ENCODE results near the gene GNA12. TPM values are rescaled to one million over a fixed set of nuclear protein-coding genes. Genes with fewer than 3 reads are reported as not detected.
A peak's percentile ranks its signal among the peaks of the same experiment; 100 is the strongest.

GNA12 gene
- 10 to 100 TPM; 14.4 to 18.6 TPM for total RNA-seq

- DNase-seq: peak; percentile 99
- Mint-ChIP-seq H3K4me1 (peaks cover 30% of the 10 kb centered on the region), H3K36me3 (peaks cover 6% of the 10 kb centered on the region), H3K4me3 (peak within 1 kb of the TSS; percentile 76), H3K27ac (peak within 1 kb of the TSS; percentile 75), H3K27me3 (no peaks in the 10 kb centered on the region), H3K9me3 (ENCODE audit: low read depth) (no peaks in the 10 kb centered on the region)
- peak; percentile 97 for ATAC-seq
- CTCF ChIA-PET: interaction anchor here (0.9 to 1.0 kb wide), 4 partner anchors 11 to 285 kb away, joined by 3 read pairs; no protein-coding TSS in a partner anchor
Observed at GRCh38 chr7:2844153-2845033, at the start of gene GNA12. Gene GNA12, minus strand, starts transcription at chr7:2844308. Its CDS starts 147 bp downstream, at chr7:2844161.

DNA sequence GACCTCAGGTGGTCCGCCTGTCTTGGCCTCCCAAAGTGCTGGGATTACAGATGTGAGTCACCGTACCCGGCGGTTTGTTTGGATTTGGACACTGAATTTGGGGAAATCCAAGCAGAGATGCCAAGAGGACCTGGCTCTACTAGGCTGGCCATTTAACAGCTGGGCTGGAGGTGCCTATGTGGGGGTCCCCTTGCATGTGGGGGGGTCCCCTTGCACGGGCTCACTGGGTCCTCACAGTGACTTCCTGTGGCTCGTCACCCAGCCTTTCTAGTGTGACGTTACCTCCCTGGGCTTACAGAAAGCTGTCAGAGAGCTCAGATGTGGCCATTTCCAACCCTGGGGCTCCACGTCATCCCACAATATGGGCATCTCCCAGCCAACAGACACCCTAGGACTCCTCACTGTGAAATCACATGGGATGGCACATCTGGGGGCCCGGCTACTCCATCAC, 49.3 kb upstream of the GNA12 start:
- DNase-seq (peak; percentile 72), ATAC-seq (peak; percentile 67)
- Mint-ChIP-seq H3K36me3 (no peaks in the 10 kb centered on the region), H3K4me1 (peaks cover 22% of the 10 kb centered on the region), H3K27ac (peak overlapping the region; percentile 94), H3K9me3 (ENCODE audit: low read depth) (no peaks in the 10 kb centered on the region), H3K4me3 (peak overlapping the region; percentile 86), H3K27me3 (no peaks in the 10 kb centered on the region)
- CTCF ChIA-PET: interaction anchor here (1.0 to 3.8 kb wide), 13 partner anchors 9 to 261 kb away, joined by 3 to 25 read pairs (median 5); no protein-coding TSS in a partner anchor

DNA sequence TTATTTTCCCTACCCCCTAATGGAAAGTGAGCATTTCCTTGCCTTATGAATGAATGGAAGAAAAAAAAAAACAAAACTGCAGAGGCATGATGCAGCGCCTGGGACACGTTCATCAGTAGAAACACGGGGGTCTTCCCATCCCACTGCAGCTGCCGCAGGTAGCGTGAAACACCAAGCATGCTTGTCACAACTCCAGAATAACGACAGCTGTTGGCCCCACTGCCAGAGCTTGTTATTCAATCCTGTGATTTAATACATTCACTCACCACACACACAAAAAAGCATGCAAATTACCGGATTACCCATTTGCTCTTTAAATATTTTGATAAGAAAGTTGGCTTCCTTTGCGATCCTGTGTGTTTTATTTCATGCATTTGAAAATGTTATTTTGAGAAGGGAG, 48.4 kb upstream of the GNA12 start:
- Mint-ChIP-seq H3K27me3 (no peaks in the 10 kb centered on the region), H3K9me3 (ENCODE audit: low read depth) (no peaks in the 10 kb centered on the region), H3K27ac (peak overlapping the region; percentile 67), H3K36me3 (no peaks in the 10 kb centered on the region), H3K4me3 (no peak overlapping the region), H3K4me1 (peaks cover 22% of the 10 kb centered on the region)
- DNase-seq (no peak), ATAC-seq (no peak)
- CTCF ChIA-PET: interaction anchor here (1.3 to 3.8 kb wide), 3 partner anchors 27 to 200 kb away, joined by 5 to 25 read pairs (median 10); no protein-coding TSS in a partner anchor

DNA sequence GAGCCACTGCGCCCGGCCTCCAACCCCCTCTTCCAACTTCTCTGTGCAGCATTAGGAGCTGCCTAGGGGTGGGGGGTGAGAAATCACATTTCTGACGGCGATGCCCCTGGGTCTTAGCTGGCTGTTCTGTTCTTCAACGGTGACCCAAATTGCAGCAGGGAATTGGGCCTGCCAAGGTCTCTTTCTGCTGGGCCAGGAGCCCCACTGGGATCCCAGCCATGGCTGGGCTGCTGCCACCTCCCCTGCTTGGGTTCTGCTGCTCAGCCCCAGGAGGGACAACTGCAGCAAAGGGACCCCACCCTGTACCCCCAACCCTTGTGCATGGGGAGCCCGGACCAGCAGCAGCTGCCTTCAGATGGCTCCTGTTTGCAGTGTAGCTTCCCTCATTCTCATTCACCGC, 43.7 kb upstream of the GNA12 start:
- Mint-ChIP-seq H3K4me3 (no peak overlapping the region), H3K4me1 (peaks cover 5% of the 10 kb centered on the region), H3K27me3 (peaks cover 7% of the 10 kb centered on the region), H3K36me3 (no peaks in the 10 kb centered on the region), H3K9me3 (ENCODE audit: low read depth) (no peaks in the 10 kb centered on the region), H3K27ac (no peak overlapping the region)
- ATAC-seq: no peak
- DNase-seq: no peak
- CTCF ChIA-PET: interaction anchor here (0.7 to 2.8 kb wide), 12 partner anchors 23 to 267 kb away, joined by 3 to 20 read pairs (median 4); no protein-coding TSS in a partner anchor

DNA sequence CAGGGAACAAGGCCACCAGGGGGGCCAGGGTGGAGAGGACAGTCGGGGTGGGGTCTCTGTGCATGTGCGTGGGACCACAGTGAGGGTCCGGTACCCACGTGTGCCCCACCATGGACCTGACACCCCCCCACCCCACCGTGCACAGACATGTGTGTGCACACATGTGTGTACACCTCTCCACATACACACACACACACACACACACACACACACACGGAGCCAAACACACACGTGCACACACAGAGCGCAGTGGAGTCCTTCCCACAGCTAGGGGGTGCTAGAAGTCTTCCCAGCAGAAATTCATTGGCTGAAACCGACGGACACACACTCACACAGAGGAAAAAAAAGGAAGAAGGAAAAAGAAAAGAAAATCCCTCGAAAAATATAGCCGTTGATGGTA, 42.8 kb upstream of the GNA12 start:
- ATAC-seq: peak; percentile 74
- peak; percentile 73 for DNase-seq
- CTCF ChIA-PET: interaction anchor here (0.6 to 2.8 kb wide), 15 partner anchors 17 to 316 kb away, joined by 3 to 20 read pairs (median 3); no protein-coding TSS in a partner anchor
- peak overlapping the region; percentile 2 for H3K27ac Mint-ChIP-seq
- no peak overlapping the region for H3K4me3 Mint-ChIP-seq
- H3K36me3 Mint-ChIP-seq: no peaks in the 10 kb centered on the region
- H3K27me3 Mint-ChIP-seq: peaks cover 7% of the 10 kb centered on the region
- H3K9me3 Mint-ChIP-seq (ENCODE audit: low read depth): no peaks in the 10 kb centered on the region
- peaks cover 4% of the 10 kb centered on the region for H3K4me1 Mint-ChIP-seq

- H3K9me3 Mint-ChIP-seq (ENCODE audit: low read depth): no peaks in the 10 kb centered on the region
- ATAC-seq: no peak
Observed at GRCh38 chr7:2886391-2886790, 42.3 kb upstream of the GNA12 start.

DNA sequence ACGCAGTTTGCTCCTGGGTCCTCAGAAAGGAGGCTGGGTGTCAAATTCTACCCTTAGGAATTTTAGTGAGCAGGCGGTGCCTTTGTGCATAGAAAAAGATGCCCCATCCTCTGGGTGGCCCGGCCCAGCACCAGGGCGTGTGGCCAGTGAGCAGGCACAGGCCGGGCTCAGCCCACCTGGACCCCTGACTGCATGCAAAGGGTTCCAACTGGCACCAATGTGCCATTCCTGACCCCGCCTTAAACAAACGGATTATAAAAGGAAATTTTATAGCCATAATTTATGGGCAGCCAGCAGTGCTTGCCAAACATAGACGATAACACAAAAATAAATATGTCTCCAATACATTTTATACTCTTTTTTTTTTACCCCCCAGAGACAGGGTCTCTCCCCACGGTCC, 40.1 kb upstream of the GNA12 start:
- no peak overlapping the region for H3K4me3 Mint-ChIP-seq
- H3K27me3 Mint-ChIP-seq: peaks cover 7% of the 10 kb centered on the region
- no peak overlapping the region for H3K27ac Mint-ChIP-seq
- ATAC-seq (no peak), DNase-seq (no peak)
- no peaks in the 10 kb centered on the region for H3K9me3 Mint-ChIP-seq (ENCODE audit: low read depth)
- no peaks in the 10 kb centered on the region for H3K36me3 Mint-ChIP-seq
- CTCF ChIA-PET: no interaction called here
- peaks cover 13% of the 10 kb centered on the region for H3K4me1 Mint-ChIP-seq

More at GRCh38 chr7:2886391-2886790, 42.3 kb upstream of the GNA12 start:
- Mint-ChIP-seq H3K4me3 (no peak overlapping the region), H3K27me3 (peaks cover 7% of the 10 kb centered on the region), H3K36me3 (no peaks in the 10 kb centered on the region), H3K27ac (peak overlapping the region; percentile 34), H3K4me1 (peaks cover 4% of the 10 kb centered on the region)
- CTCF ChIA-PET: interaction anchor here (0.6 to 2.8 kb wide), 13 partner anchors 17 to 269 kb away, joined by 3 to 20 read pairs (median 4); no protein-coding TSS in a partner anchor
- no peak for DNase-seq

- CTCF ChIA-PET: no interaction called here
- Mint-ChIP-seq H3K4me3 (no peak overlapping the region), H3K9me3 (ENCODE audit: low read depth) (no peaks in the 10 kb centered on the region), H3K27me3 (peaks cover 7% of the 10 kb centered on the region), H3K27ac (no peak overlapping the region), H3K36me3 (no peaks in the 10 kb centered on the region), H3K4me1 (peaks cover 23% of the 10 kb centered on the region)
- no peak for ATAC-seq
- no peak for DNase-seq
Observed at GRCh38 chr7:2883101-2883500, 39.0 kb upstream of the GNA12 start.

DNA sequence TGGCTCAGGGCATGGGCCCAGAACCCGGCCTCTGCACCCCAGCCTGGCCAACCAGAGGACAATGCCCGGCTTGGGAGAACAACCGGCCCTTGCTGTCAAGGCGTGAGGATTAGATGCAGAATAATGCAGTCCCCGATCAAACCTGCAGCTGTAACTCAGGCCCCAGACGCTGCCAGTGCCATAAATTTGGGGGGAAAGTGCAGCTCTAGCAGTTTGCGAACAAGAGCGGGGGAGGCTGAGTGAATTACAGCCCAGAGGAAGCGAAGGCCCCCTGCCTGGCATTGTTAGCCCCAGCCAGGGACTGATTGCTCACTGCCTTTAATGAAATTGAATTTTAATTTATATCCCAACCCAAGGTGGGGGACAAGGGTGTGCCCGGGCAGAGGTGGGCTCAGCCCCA, 38.0 kb upstream of the GNA12 start:
- Mint-ChIP-seq H3K4me1 (peaks cover 22% of the 10 kb centered on the region), H3K4me3 (no peak overlapping the region), H3K27me3 (peaks cover 6% of the 10 kb centered on the region), H3K27ac (no peak overlapping the region), H3K9me3 (ENCODE audit: low read depth) (no peaks in the 10 kb centered on the region), H3K36me3 (no peaks in the 10 kb centered on the region)
- CTCF ChIA-PET: interaction anchor here (0.6 to 1.9 kb wide), 2 partner anchors 17 to 73 kb away, joined by 3 to 5 read pairs; no protein-coding TSS in a partner anchor
- ATAC-seq: no peak
- DNase-seq: no peak

- CTCF ChIA-PET: interaction anchor here (0.8 to 1.9 kb wide), 2 partner anchors 16 to 273 kb away, joined by 4 to 5 read pairs; no protein-coding TSS in a partner anchor
- H3K27me3 Mint-ChIP-seq: peaks cover 1% of the 10 kb centered on the region
- peaks cover 19% of the 10 kb centered on the region for H3K4me1 Mint-ChIP-seq
- no peak overlapping the region for H3K4me3 Mint-ChIP-seq
- no peak for DNase-seq
- H3K9me3 Mint-ChIP-seq (ENCODE audit: low read depth): no peaks in the 10 kb centered on the region
- no peak overlapping the region for H3K27ac Mint-ChIP-seq
- no peak for ATAC-seq
- no peaks in the 10 kb centered on the region for H3K36me3 Mint-ChIP-seq
Observed at GRCh38 chr7:2880874-2881533, 36.9 kb upstream of the GNA12 start.

DNA sequence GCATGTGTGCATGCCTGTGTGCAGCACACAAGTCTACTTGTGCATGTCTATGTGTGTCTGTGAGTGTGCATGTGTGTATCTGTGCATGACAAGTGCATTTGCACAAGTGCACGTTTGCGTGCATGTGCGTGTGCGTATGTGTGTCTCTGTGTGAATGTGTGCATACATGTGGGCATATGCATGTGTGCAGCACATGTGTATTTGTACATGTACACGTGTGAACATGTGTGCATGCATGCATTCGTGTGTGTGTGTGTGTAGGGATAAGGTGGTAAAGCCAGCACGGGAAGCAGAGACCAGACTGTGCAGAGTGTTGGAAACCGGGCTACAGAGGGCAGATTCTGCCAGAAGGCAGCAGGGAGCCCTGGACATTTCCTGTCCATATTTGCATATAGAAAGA, 35.9 kb upstream of the GNA12 start:
- H3K4me3 Mint-ChIP-seq: no peak overlapping the region
- no peak for ATAC-seq
- peaks cover 21% of the 10 kb centered on the region for H3K4me1 Mint-ChIP-seq

DNA sequence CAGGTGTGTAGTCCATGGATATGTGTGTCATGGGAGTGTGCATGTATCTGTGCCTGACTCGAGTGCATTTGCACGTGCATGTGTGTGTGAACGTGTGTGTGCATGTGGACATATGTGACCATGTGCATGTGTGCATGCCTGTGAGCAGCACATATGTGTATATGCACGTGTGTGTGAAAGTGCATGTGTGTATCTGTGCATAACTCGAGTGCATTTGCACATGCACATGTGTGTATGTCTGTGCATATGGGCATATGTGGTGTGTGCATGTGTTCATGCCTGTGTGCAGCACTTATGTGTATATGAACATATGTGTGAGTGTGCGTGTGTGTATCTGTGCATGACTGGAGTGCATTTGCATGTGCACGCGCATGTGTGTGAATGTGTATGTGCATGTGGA, 35.2 kb upstream of the GNA12 start:
- no peak for ATAC-seq
- Mint-ChIP-seq H3K4me1 (peaks cover 28% of the 10 kb centered on the region), H3K27me3 (no peaks in the 10 kb centered on the region), H3K27ac (no peak overlapping the region), H3K4me3 (no peak overlapping the region), H3K36me3 (no peaks in the 10 kb centered on the region), H3K9me3 (ENCODE audit: low read depth) (no peaks in the 10 kb centered on the region)
- no peak for DNase-seq
- CTCF ChIA-PET: interaction anchor here (1.6 kb wide), 1 partner anchor 13 kb away, joined by 9 read pairs; no protein-coding TSS in a partner anchor

More for the DNA sequence above, 35.9 kb upstream of the GNA12 start:
- DNase-seq: no peak
- H3K27me3 Mint-ChIP-seq: no peaks in the 10 kb centered on the region
- CTCF ChIA-PET: no interaction called here
- H3K9me3 Mint-ChIP-seq (ENCODE audit: low read depth): no peaks in the 10 kb centered on the region
- H3K36me3 Mint-ChIP-seq: no peaks in the 10 kb centered on the region
- H3K27ac Mint-ChIP-seq: no peak overlapping the region

DNA sequence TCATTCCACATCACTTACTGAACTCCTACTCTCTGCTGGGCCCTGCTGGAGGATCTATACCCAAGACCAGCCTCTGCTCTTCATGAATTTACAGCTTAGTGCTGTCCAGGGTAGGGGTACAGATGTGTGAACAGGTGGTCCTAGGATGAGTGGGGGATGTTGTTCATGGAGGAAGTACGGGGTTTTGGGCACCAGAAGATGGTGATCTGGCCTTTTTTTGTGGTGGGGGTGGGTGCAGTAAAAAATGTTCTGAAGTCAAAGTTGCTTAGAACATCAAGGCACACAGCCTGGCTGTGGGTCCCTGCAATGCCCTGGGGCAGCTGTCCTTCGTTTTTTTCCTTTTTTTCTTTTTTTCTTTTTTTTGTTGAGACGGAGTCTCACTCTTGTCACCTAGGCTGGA, 34.2 kb upstream of the GNA12 start:
- ATAC-seq (no peak), DNase-seq (no peak)
- H3K4me1 Mint-ChIP-seq: peaks cover 37% of the 10 kb centered on the region
- CTCF ChIA-PET: interaction anchor here (0.7 to 1.8 kb wide), 3 partner anchors 12 to 150 kb away, joined by 5 to 9 read pairs (median 6); no protein-coding TSS in a partner anchor
- no peaks in the 10 kb centered on the region for H3K36me3 Mint-ChIP-seq
- H3K9me3 Mint-ChIP-seq (ENCODE audit: low read depth): no peaks in the 10 kb centered on the region
- peaks cover 2% of the 10 kb centered on the region for H3K27me3 Mint-ChIP-seq
- H3K27ac Mint-ChIP-seq: no peak overlapping the region
- H3K4me3 Mint-ChIP-seq: no peak overlapping the region

All from activated CD8-positive, alpha-beta memory T cell treated with anti-CD3 and anti-CD28 coated beads, Interleukin-2, amount 10 ng/mL, durations not matched to agents 7 days and 5 days (primary cell).